ENCODE measurements around the gene ACD. TPM values are rescaled to one million over a fixed set of nuclear protein-coding genes. Genes with fewer than 3 reads are reported as not detected.

ACD gene
- total RNA-seq (10 to 100 TPM; 41.8 to 46.6 TPM), polyA plus RNA-seq (10 to 100 TPM; 24.6 to 38.1 (median 28.2) TPM), total RNA-seq (28.0 to 52.7 (median 34.1) reads per million in 6 experiments)

GRCh38 chr16:67659675-67660563, at the start of gene ACD:
ACD (minus strand) TSS chr16:67660260; CDS start chr16:67660220, 40 bp downstream.
- H3K27ac Mint-ChIP-seq, result peak within 1 kb of the TSS; percentile 91 to 99 (median 97)
- no peaks in the 10 kb centered on the region for H3K9me3 Mint-ChIP-seq

GRCh38 chr16:67709050-67709449, 49.0 kb upstream of the ACD start:
- no peaks in the 10 kb centered on the region for H3K27me3 Mint-ChIP-seq
- DNase-seq (no peak), ATAC-seq (no peak)
- no peak overlapping the region for H3K4me3 Mint-ChIP-seq
- H3K36me3 Mint-ChIP-seq, result peaks cover 0 to 2% (median 2%) of the 10 kb centered on the region in 3 donors
- H3K9me3 Mint-ChIP-seq, result no peaks in the 10 kb centered on the region
- H3K27ac Mint-ChIP-seq, result no peak overlapping the region
- peaks cover 7 to 24% (median 15%) of the 10 kb centered on the region in 4 donors for H3K4me1 Mint-ChIP-seq
- POLR2A ChIA-PET, result interaction anchor here (1.4 kb wide), 1 partner anchor 9 kb away, joined by 4 read pairs; no protein-coding TSS in a partner anchor

More at GRCh38 chr16:67659675-67660563, at the start of gene ACD:
- Mint-ChIP-seq H3K4me1 (peaks cover 9 to 49% (median 28%) of the 10 kb centered on the region in 4 donors), H3K4me3 (peak within 1 kb of the TSS; percentile 88 to 97 (median 94)), H3K36me3 (peaks cover 0 to 15% (median 6%) of the 10 kb centered on the region in 3 donors), H3K27me3 (no peaks in the 10 kb centered on the region)
- DNase-seq, result peak in 9 of 10 donors; percentile 86 to 95 (median 93)
- peak; percentile 59 to 61 for ATAC-seq
- POLR2A ChIA-PET, result interaction anchor here (0.5 to 6.6 kb wide), 17 partner anchors 9 to 179 kb away, joined by 3 to 82 read pairs (median 4); partner anchors contain the start of genes ATP6V0D1, CARMIL2, CTCF and GFOD2

GRCh38 chr16:67708368-67708771, 48.3 kb upstream of the ACD start:
- peak overlapping the region in 2 of 10 donors; percentile 17 to 60 for H3K27ac Mint-ChIP-seq

GRCh38 chr16:67707790-67708189, 47.7 kb upstream of the ACD start:
- Mint-ChIP-seq H3K4me3 (no peak overlapping the region), H3K27ac (peak overlapping the region in 1 of 10 donors; percentile 78), H3K4me1 (peaks cover 15 to 36% (median 25%) of the 10 kb centered on the region in 4 donors), H3K9me3 (no peaks in the 10 kb centered on the region), H3K36me3 (peaks cover 0 to 2% (median 2%) of the 10 kb centered on the region in 3 donors), H3K27me3 (no peaks in the 10 kb centered on the region)
- DNase-seq (no peak), ATAC-seq (no peak)
- POLR2A ChIA-PET, result no interaction called here

More at GRCh38 chr16:67708368-67708771, 48.3 kb upstream of the ACD start:
- no peak for ATAC-seq
- Mint-ChIP-seq H3K4me3 (no peak overlapping the region), H3K36me3 (peaks cover 0 to 2% (median 2%) of the 10 kb centered on the region in 3 donors), H3K27me3 (no peaks in the 10 kb centered on the region), H3K4me1 (peaks cover 13 to 30% (median 19%) of the 10 kb centered on the region in 4 donors), H3K9me3 (no peaks in the 10 kb centered on the region)
- POLR2A ChIA-PET, result interaction anchor here (1.4 kb wide), 1 partner anchor 10 kb away, joined by 4 read pairs; no protein-coding TSS in a partner anchor
- DNase-seq, result no peak

- no peak for DNase-seq
- ATAC-seq, result no peak
- Mint-ChIP-seq H3K27me3 (no peaks in the 10 kb centered on the region), H3K36me3 (peaks cover 0 to 2% (median 2%) of the 10 kb centered on the region in 3 donors), H3K4me3 (no peak overlapping the region), H3K27ac (no peak overlapping the region), H3K4me1 (peaks cover 15 to 36% (median 26%) of the 10 kb centered on the region in 4 donors), H3K9me3 (no peaks in the 10 kb centered on the region)
- POLR2A ChIA-PET, result no interaction called here
These were observed 47.1 kb upstream of the ACD start for GRCh38 chr16:67707210-67707609.

- no peak for DNase-seq
- POLR2A ChIA-PET, result no interaction called here
- no peak for ATAC-seq
- H3K27me3 Mint-ChIP-seq, result no peaks in the 10 kb centered on the region
- peaks cover 0 to 2% (median 0%) of the 10 kb centered on the region in 3 donors for H3K36me3 Mint-ChIP-seq
- H3K9me3 Mint-ChIP-seq, result no peaks in the 10 kb centered on the region
- peak overlapping the region in 6 of 10 donors; percentile 23 to 86 (median 70) for H3K27ac Mint-ChIP-seq
- peaks cover 10 to 33% (median 19%) of the 10 kb centered on the region in 4 donors for H3K4me1 Mint-ChIP-seq
- H3K4me3 Mint-ChIP-seq, result no peak overlapping the region
These were observed 44.0 kb upstream of the ACD start for GRCh38 chr16:67704110-67704509.

- no peaks in the 10 kb centered on the region for H3K9me3 Mint-ChIP-seq
- POLR2A ChIA-PET, result no interaction called here
These were observed 43.6 kb upstream of the ACD start for GRCh38 chr16:67703626-67704025.

GRCh38 chr16:67702130-67702529, 42.1 kb upstream of the ACD start:
- POLR2A ChIA-PET, result no interaction called here
- no peak for DNase-seq
- Mint-ChIP-seq H3K36me3 (peaks cover 0 to 8% (median 2%) of the 10 kb centered on the region in 3 donors), H3K4me1 (peaks cover 10 to 30% (median 19%) of the 10 kb centered on the region in 4 donors), H3K27me3 (no peaks in the 10 kb centered on the region), H3K9me3 (no peaks in the 10 kb centered on the region), H3K27ac (peak overlapping the region in 2 of 10 donors; percentile 14 to 15), H3K4me3 (no peak overlapping the region)
- ATAC-seq, result no peak

More at GRCh38 chr16:67703626-67704025, 43.6 kb upstream of the ACD start:
- DNase-seq (peak in 2 of 10 donors; percentile 5 to 16), ATAC-seq (peak; percentile 58 to 80)
- H3K27ac Mint-ChIP-seq, result peak overlapping the region; percentile 23 to 87 (median 73)
- peak overlapping the region in 6 of 10 donors; percentile 2 to 26 (median 13) for H3K4me3 Mint-ChIP-seq
- H3K27me3 Mint-ChIP-seq, result no peaks in the 10 kb centered on the region
- peaks cover 0 to 2% (median 2%) of the 10 kb centered on the region in 3 donors for H3K36me3 Mint-ChIP-seq
- peaks cover 10 to 33% (median 19%) of the 10 kb centered on the region in 4 donors for H3K4me1 Mint-ChIP-seq

- peaks cover 10 to 30% (median 19%) of the 10 kb centered on the region in 4 donors for H3K4me1 Mint-ChIP-seq
- H3K9me3 Mint-ChIP-seq, result no peaks in the 10 kb centered on the region
- ATAC-seq (no peak), DNase-seq (no peak)
- H3K27me3 Mint-ChIP-seq, result no peaks in the 10 kb centered on the region
- POLR2A ChIA-PET, result no interaction called here
- peaks cover 0 to 10% (median 0%) of the 10 kb centered on the region in 3 donors for H3K36me3 Mint-ChIP-seq
- no peak overlapping the region for H3K4me3 Mint-ChIP-seq
- peak overlapping the region in 3 of 10 donors; percentile 16 to 52 (median 16) for H3K27ac Mint-ChIP-seq
These were observed 41.4 kb upstream of the ACD start for GRCh38 chr16:67701420-67701819.

GRCh38 chr16:67699265-67699664, 39.2 kb upstream of the ACD start:
- no peak overlapping the region for H3K4me3 Mint-ChIP-seq
- H3K27me3 Mint-ChIP-seq, result no peaks in the 10 kb centered on the region
- no peak overlapping the region for H3K27ac Mint-ChIP-seq
- no peak for DNase-seq
- H3K9me3 Mint-ChIP-seq, result no peaks in the 10 kb centered on the region
- POLR2A ChIA-PET, result no interaction called here
- H3K36me3 Mint-ChIP-seq, result peaks cover 0 to 10% (median 0%) of the 10 kb centered on the region in 3 donors
- peaks cover 10 to 25% (median 13%) of the 10 kb centered on the region in 4 donors for H3K4me1 Mint-ChIP-seq
- no peak for ATAC-seq

GRCh38 chr16:67697422-67698185, 37.5 kb upstream of the ACD start:
- Mint-ChIP-seq H3K36me3 (peaks cover 0 to 10% (median 0%) of the 10 kb centered on the region in 3 donors), H3K4me1 (peaks cover 0 to 12% (median 3%) of the 10 kb centered on the region in 4 donors), H3K27me3 (no peaks in the 10 kb centered on the region), H3K4me3 (no peak overlapping the region), H3K9me3 (no peaks in the 10 kb centered on the region), H3K27ac (no peak overlapping the region)
- ATAC-seq (no peak), DNase-seq (no peak)
- POLR2A ChIA-PET, result no interaction called here

GRCh38 chr16:67694611-67695010, 34.6 kb upstream of the ACD start:
- Mint-ChIP-seq H3K9me3 (no peaks in the 10 kb centered on the region), H3K4me3 (no peak overlapping the region), H3K27ac (peak overlapping the region in 1 of 10 donors; percentile 15), H3K36me3 (peaks cover 0 to 15% (median 0%) of the 10 kb centered on the region in 3 donors), H3K4me1 (peaks cover 0 to 9% (median 2%) of the 10 kb centered on the region in 4 donors), H3K27me3 (no peaks in the 10 kb centered on the region)
- ATAC-seq, result no peak
- POLR2A ChIA-PET, result no interaction called here
- no peak for DNase-seq

All from naive thymus-derived CD8-positive, alpha-beta T cell (primary cell).